Measurements from ENCODE around the gene GAB1. TPM values are rescaled to one million over a fixed set of nuclear protein-coding genes. Genes with fewer than 3 reads are reported as not detected.

GAB1 gene
- polyA plus RNA-seq, 6 donors from 2014 or later, result 4.3 to 14.5 (median 7.5) TPM

DNA sequence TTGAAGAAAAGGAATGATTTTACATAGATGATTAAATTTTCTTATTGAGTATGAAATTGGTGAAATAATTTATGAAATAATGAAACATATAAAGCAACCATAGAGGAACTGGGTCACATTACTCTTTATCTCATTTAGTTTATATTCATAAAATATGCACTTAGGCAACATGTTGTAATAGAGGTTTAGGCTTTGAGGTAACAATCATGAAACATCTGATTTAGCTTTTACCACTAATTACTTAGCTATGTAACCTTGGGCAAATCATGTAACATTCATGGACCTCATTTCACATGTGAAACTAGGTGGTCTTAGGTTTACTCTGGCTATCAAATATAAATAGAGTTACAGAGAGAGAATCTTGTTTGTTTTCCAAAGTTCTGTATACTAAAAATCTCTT, 122.3 kb downstream of the GAB1 start:
- Mint-ChIP-seq H3K4me1 (no peaks in the 10 kb centered on the region), H3K27ac (no peak overlapping the region), H3K27me3 (no peaks in the 10 kb centered on the region), H3K9me3 (no peaks in the 10 kb centered on the region), H3K36me3 (peaks cover 0 to 16% of the 10 kb centered on the region in 2 donors), H3K4me3 (no peak overlapping the region)
- ATAC-seq (ENCODE audit: low read depth in 2 of 2) (no peak), DNase-seq (no peak)

DNA sequence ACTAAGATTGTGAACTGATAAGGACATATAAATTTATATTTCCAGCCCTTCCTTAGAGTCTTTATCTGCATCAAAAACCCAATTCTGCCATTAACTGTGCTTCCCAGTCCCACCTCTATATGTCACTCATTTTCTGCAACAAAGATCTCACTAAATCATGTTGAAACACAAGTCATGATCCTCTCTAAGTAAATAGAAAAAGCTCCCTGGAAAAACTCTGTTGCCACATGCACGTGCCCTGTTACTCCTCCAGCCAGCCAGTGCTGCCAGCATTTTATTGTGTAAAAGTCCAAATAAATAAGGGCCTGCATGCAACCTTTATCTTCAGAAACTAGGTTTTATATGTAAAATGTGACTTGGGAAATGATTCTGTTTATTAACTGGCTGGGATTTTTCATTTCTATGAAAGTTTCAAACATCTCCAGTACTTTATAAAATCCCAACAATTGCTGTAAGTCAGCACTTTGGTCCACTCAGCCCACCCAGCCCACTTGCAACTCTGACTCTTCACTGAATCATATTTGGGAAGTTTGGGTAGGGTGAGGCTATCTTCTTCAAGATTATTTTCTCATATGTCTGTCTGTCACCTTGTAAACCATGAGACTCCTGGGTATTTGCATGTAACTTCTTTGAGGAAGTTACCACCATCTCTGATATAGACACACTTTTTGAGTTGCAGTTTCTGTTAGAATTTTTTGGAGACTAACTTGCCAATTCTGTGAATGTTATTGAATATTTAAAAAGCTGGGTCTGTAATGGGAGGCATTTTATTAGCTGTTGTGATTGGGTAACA, 136.9 kb downstream of the GAB1 start:
- peak; percentile 25 for DNase-seq
- Mint-ChIP-seq H3K4me3 (peak overlapping the region in 2 of 8 donors; percentile 6 to 23), H3K36me3 (peaks cover 7 to 9% of the 10 kb centered on the region in 2 donors), H3K27ac (peak overlapping the region; percentile 1 to 92 (median 76)), H3K4me1 (peaks cover 12 to 26% (median 24%) of the 10 kb centered on the region in 3 donors), H3K9me3 (no peaks in the 10 kb centered on the region), H3K27me3 (no peaks in the 10 kb centered on the region)
- peak; percentile 78 to 95 for ATAC-seq (ENCODE audit: low read depth in 2 of 2)

DNA sequence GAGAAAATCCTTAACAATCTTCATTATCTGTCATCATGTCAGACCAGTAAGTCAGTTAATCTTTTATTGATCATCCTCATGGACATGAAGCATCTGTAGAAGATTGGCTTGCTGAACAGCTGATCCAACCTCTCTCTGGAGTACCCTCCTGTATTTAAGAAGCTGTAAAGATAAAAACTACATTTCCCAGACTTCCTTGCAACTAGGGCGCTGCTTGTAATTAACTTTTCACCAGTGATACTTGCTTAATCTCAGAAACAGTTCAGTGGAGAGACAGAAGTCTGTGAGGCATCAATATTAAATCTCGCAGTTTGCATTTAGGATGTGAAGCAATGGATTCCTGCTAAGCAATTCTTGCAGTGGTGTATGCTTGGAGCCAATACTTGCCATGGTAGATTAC, 140.8 kb downstream of the GAB1 start:
- ATAC-seq (ENCODE audit: low read depth in 2 of 2), result no peak
- Mint-ChIP-seq H3K27ac (no peak overlapping the region), H3K9me3 (no peaks in the 10 kb centered on the region), H3K4me1 (peaks cover 10 to 24% (median 21%) of the 10 kb centered on the region in 3 donors), H3K27me3 (no peaks in the 10 kb centered on the region), H3K36me3 (no peaks in the 10 kb centered on the region), H3K4me3 (no peak overlapping the region)
- DNase-seq, result no peak

DNA sequence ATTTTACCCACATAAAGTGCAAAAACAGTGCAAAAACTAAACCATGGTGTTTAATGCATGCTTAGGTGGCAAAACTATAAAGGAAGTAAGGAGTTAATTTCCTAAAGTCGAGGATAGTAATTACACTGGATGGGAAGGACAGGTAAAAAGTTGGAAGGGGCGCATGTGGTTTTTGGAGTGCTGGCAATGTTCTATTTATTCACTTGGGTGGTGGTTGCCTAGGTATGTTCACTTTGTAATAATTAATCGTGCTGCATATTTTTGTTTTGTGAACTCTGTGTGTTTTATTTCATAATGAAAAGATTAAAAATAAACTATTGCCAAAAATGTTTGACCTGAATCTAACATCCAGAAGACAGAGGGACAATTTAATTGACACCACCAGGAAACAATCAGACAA, 144.7 kb downstream of the GAB1 start:
- H3K9me3 Mint-ChIP-seq, result no peaks in the 10 kb centered on the region
- no peaks in the 10 kb centered on the region for H3K36me3 Mint-ChIP-seq
- peaks cover 0 to 16% (median 7%) of the 10 kb centered on the region in 3 donors for H3K27me3 Mint-ChIP-seq
- H3K4me3 Mint-ChIP-seq, result no peak overlapping the region
- ATAC-seq (ENCODE audit: low read depth in 2 of 2) (no peak), DNase-seq (no peak)
- H3K27ac Mint-ChIP-seq, result no peak overlapping the region
- no peaks in the 10 kb centered on the region for H3K4me1 Mint-ChIP-seq

DNA sequence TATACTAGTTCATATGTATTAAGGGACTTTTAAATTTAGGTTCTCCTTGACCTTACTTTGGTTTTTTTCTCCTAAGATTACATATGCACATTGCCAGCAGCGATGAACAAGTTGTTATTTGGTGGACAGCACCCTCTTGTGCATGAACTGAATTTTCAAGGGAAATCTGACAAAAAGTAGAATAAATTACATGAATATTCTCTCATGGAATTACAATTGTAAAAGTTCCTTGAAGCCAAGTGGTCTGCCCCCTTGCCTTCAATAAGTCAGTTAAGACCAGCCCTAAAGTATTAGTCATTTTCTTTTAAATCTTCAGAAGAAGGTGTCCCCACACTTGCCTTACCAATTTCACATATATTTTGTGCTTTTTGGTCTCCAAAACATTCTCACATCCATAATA, 146.2 kb downstream of the GAB1 start:
- peak; percentile 35 to 48 for ATAC-seq (ENCODE audit: low read depth in 2 of 2)
- Mint-ChIP-seq H3K27ac (peak overlapping the region in 2 of 6 donors; percentile 34 to 74), H3K27me3 (peaks cover 0 to 16% (median 7%) of the 10 kb centered on the region in 3 donors), H3K4me3 (no peak overlapping the region), H3K4me1 (no peaks in the 10 kb centered on the region), H3K36me3 (no peaks in the 10 kb centered on the region), H3K9me3 (no peaks in the 10 kb centered on the region)
- DNase-seq, result peak; percentile 40

DNA sequence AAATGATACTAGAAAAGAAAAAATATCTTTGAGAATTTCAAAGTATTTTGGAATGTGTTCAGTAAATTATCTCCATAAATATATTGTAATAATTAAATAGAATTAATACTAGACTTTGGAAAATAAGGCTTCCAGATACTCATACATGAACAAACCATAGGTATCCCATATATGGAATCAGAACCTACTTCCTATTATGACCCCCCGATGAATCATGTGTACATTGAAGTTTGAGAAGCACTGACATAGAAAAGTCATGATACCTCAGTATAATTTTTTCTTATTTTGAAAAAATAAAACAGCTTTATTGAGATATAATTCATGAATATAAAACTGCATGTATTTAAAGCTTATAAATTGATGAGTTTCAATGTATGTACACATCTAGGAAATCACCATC, 149.6 kb downstream of the GAB1 start:
- no peaks in the 10 kb centered on the region for H3K4me1 Mint-ChIP-seq
- H3K36me3 Mint-ChIP-seq, result no peaks in the 10 kb centered on the region
- ATAC-seq (ENCODE audit: low read depth in 2 of 2) (no peak), DNase-seq (no peak)
- no peak overlapping the region for H3K27ac Mint-ChIP-seq
- no peak overlapping the region for H3K4me3 Mint-ChIP-seq
- H3K9me3 Mint-ChIP-seq, result peaks cover 0 to 1% (median 0%) of the 10 kb centered on the region in 7 donors
- peaks cover 0 to 16% (median 7%) of the 10 kb centered on the region in 3 donors for H3K27me3 Mint-ChIP-seq

DNA sequence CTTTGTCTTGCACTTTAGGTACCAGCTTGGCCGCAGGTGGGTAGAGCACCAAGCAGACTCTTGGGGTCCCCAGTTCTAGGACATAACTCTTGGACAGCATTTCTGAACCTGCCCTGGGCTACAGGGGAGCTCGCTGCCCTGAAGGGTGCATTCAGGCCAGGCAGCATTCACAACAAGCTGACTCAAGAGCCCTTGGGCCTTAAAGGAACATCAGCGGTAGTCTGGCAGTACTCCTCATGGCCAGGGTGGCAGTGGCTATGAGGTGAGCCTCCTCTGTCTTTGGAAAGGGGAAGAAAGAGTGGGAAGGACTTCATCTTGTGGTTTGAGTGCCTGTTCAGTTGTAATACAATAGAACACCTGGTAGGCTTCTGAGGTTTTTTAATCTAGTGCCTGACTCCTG, 152.0 kb downstream of the GAB1 start:
- peaks cover 0 to 2% (median 0%) of the 10 kb centered on the region in 7 donors for H3K9me3 Mint-ChIP-seq
- ATAC-seq (ENCODE audit: low read depth in 2 of 2) (no peak), DNase-seq (no peak)
- no peak overlapping the region for H3K4me3 Mint-ChIP-seq
- peak overlapping the region in 1 of 6 donors; percentile 24 for H3K27ac Mint-ChIP-seq
- peaks cover 0 to 16% (median 7%) of the 10 kb centered on the region in 3 donors for H3K27me3 Mint-ChIP-seq
- no peaks in the 10 kb centered on the region for H3K36me3 Mint-ChIP-seq
- no peaks in the 10 kb centered on the region for H3K4me1 Mint-ChIP-seq

DNA sequence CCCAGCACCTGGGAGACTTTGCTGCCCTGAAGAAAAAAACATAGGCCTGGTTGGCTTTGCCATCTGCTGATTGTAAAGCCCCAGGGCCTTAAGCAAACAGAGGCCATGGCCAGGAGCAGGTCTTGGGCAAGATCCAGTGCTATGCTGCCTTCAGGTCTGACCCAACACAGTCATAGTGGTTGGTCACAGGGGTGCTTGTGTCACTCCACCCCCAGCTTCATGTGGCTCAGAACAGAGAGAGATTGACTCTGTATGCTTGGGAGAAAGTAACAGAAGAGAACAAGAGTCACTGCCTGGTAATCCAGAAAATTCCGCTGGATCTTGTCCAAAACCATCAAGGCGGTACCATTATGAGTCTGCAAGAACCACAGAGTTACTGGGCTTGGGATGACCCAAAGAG, 152.4 kb downstream of the GAB1 start:
- no peak overlapping the region for H3K4me3 Mint-ChIP-seq
- peaks cover 0 to 3% (median 0%) of the 10 kb centered on the region in 7 donors for H3K9me3 Mint-ChIP-seq
- H3K27ac Mint-ChIP-seq, result peak overlapping the region in 1 of 6 donors; percentile 24
- DNase-seq (no peak), ATAC-seq (ENCODE audit: low read depth in 2 of 2) (no peak)
- no peaks in the 10 kb centered on the region for H3K4me1 Mint-ChIP-seq
- H3K36me3 Mint-ChIP-seq, result no peaks in the 10 kb centered on the region
- H3K27me3 Mint-ChIP-seq, result peaks cover 0 to 16% (median 7%) of the 10 kb centered on the region in 3 donors

DNA sequence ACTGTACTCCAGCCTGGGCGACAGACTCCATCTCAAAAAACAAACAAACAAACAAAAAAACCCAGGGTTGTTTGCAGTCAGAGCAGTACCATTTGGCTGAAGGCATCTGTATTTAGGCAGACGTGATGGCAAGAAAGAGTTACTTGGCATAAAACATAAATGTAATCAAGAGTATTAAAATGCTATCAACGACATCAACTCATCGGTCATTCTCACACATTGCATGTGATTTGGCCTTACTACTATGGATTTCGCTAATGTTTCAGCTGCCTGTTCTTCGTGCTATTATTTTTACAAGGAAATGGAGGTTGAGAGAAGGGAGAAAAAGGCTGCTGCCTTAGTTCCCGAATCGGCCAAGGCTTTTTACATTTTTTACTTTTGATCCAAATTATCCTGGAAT, 161.3 kb downstream of the GAB1 start:
- H3K36me3 Mint-ChIP-seq, result no peaks in the 10 kb centered on the region
- peaks cover 0 to 5% (median 0%) of the 10 kb centered on the region in 3 donors for H3K4me1 Mint-ChIP-seq
- no peak for ATAC-seq (ENCODE audit: low read depth in 2 of 2)
- no peak overlapping the region for H3K4me3 Mint-ChIP-seq
- no peak for DNase-seq
- H3K27me3 Mint-ChIP-seq, result no peaks in the 10 kb centered on the region
- peaks cover 0 to 8% (median 0%) of the 10 kb centered on the region in 7 donors for H3K9me3 Mint-ChIP-seq
- no peak overlapping the region for H3K27ac Mint-ChIP-seq

DNA sequence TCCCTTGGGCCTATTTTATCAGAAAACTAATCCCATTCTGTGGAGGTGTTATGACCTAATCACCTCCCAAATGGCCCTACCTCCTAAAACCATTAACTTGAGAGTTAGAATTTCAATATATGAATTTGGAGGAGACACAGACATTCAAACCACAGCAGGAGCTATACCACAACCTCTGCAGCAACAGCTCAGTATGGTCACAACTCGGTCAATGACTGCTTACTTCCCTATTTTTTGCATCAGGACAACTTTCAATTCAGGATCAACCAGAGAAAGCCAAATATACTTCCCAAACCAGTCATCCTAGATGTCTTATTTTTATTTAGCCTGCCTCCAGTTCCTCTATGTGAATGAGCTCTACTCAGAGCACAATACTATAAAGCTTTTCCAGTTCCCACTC, 165.6 kb downstream of the GAB1 start:
- no peak for DNase-seq

DNA sequence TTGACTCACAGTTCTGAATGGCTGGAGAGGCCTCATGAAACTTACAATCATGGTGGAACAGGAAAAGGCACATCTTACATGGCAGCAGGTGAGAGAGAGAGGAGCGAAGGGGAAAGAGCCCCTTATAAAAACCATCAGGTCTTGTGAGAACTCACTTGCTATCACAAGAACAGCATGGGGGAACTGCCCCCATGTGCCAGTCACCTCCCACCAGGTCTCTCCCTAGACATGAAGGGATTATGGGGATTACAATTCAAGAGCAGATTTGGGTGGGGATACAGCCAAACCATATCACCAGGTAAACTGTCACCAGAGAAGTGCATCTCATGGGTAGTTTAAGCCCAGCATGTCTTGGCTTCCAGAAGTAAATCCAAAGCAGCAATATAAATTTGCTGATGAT, 169.4 kb downstream of the GAB1 start:
- DNase-seq, result no peak
- Mint-ChIP-seq H3K36me3 (no peaks in the 10 kb centered on the region), H3K4me3 (no peak overlapping the region), H3K9me3 (peaks cover 0 to 3% (median 0%) of the 10 kb centered on the region in 7 donors), H3K27ac (no peak overlapping the region), H3K27me3 (no peaks in the 10 kb centered on the region), H3K4me1 (peaks cover 0 to 3% (median 0%) of the 10 kb centered on the region in 3 donors)
- ATAC-seq (ENCODE audit: low read depth in 2 of 2), result no peak

More for the DNA sequence above, 165.6 kb downstream of the GAB1 start:
- Mint-ChIP-seq H3K27ac (no peak overlapping the region), H3K4me1 (peaks cover 0 to 5% (median 0%) of the 10 kb centered on the region in 3 donors), H3K27me3 (no peaks in the 10 kb centered on the region), H3K4me3 (no peak overlapping the region), H3K9me3 (peaks cover 0 to 5% (median 0%) of the 10 kb centered on the region in 7 donors), H3K36me3 (no peaks in the 10 kb centered on the region)
- ATAC-seq (ENCODE audit: low read depth in 2 of 2), result no peak

DNA sequence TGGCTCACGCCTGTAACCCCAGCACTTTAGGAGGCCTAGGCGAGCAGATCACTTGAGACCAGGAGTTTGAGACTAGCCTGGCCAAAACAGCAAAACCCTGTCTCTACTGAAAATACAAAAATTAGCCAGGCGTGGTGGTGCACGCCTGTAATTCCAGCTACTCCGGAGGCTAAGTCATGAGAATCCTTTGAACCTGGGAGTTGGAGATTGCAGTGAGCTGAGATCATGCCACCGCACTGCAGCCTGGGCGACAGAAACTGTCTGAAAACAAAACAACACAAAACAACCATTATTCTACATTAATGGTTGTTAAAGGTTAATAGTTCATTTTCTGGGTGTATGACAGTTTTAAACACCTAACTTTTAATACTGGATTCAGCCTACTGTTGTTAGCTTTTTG, 175.2 kb downstream of the GAB1 start:
- no peaks in the 10 kb centered on the region for H3K27me3 Mint-ChIP-seq
- H3K27ac Mint-ChIP-seq, result peak overlapping the region in 1 of 6 donors; percentile 16
- ATAC-seq (ENCODE audit: low read depth in 2 of 2), result no peak
- H3K4me1 Mint-ChIP-seq, result peaks cover 19 to 31% (median 27%) of the 10 kb centered on the region in 3 donors
- H3K4me3 Mint-ChIP-seq, result peak overlapping the region in 3 of 8 donors; percentile 96 to 100 (median 99)
- no peaks in the 10 kb centered on the region for H3K36me3 Mint-ChIP-seq
- H3K9me3 Mint-ChIP-seq, result peaks cover 0 to 2% (median 0%) of the 10 kb centered on the region in 7 donors
- DNase-seq, result no peak

DNA sequence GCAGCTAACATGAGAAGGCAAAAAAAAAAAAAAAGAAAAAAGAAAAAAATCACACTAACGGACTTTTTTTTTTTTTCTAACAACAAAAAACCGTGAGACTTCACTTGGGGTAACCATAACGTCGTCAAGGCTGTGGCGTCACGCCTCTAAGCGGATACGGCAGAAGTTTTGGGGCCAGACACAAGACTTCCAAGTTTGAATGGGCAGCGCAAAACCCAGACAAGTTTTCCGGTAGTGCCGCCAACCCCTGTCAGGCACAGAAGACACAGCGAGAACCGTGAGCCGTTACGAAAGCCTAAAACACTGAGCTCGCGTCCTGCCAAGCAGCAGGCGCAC, 176.3 kb downstream of the GAB1 start:
- DNase-seq, result no peak
- no peaks in the 10 kb centered on the region for H3K27me3 Mint-ChIP-seq

More for the DNA sequence above, 176.3 kb downstream of the GAB1 start:
- peak overlapping the region; percentile 96 to 100 (median 99) for H3K4me3 Mint-ChIP-seq
- no peaks in the 10 kb centered on the region for H3K36me3 Mint-ChIP-seq
- peak; percentile 56 to 60 for ATAC-seq (ENCODE audit: low read depth in 2 of 2)
- peak overlapping the region; percentile 99 to 100 (median 100) for H3K27ac Mint-ChIP-seq
- H3K4me1 Mint-ChIP-seq, result peaks cover 22 to 39% (median 29%) of the 10 kb centered on the region in 3 donors
- peaks cover 0 to 2% (median 0%) of the 10 kb centered on the region in 7 donors for H3K9me3 Mint-ChIP-seq

All from naive B cell (primary cell).